GM12874 (cell line): ENCODE measurements around the gene MMP11.
A peak's percentile ranks its signal among the peaks of the same experiment; 100 is the strongest.

Experiments
- CTCF ChIP-seq: IDR thresholded peaks from 2 replicates; pipeline ENCODE4 v1.5.1; 2011; ENCODE audit warnings: low read depth, mild to moderate bottlenecking, control low read depth, low read length, moderate library complexity; ENCODE audit not compliant: insufficient read depth

MMP11 gene

GRCh38 chr22:23772649-23773473, at the start of gene MMP11:
TSS of gene MMP11 (plus strand) at chr22:23772849. CDS start at chr22:23772871, 22 bp downstream.
- TF ChIP-seq CTCF: 0 out of 2 replicates have a peak, but pooled peaks have one; percentile 15

- no peak for TF ChIP-seq CTCF
Observed at GRCh38 chr22:23737696-23738095, 35.0 kb upstream of the MMP11 start.

- no peak for TF ChIP-seq CTCF
Observed at GRCh38 chr22:23742505-23743264, 30.0 kb upstream of the MMP11 start.

GRCh38 chr22:23743303-23743705, 29.3 kb upstream of the MMP11 start:
- no peak for TF ChIP-seq CTCF

GRCh38 chr22:23744001-23744400, 28.6 kb upstream of the MMP11 start:
- TF ChIP-seq CTCF: no peak

GRCh38 chr22:23744485-23744884, 28.2 kb upstream of the MMP11 start:
- no peak for TF ChIP-seq CTCF

- no peak for TF ChIP-seq CTCF
Observed at GRCh38 chr22:23745791-23746190, 26.9 kb upstream of the MMP11 start.
